Erythroblast (primary cell): ENCODE results near the gene CTAGE1.

ENCODE experiments used
- GATA1 ChIP-seq: IDR thresholded peaks from 2 replicates; pipeline ENCODE4 v1.6.1; 2011; ENCODE audit warnings: low read depth, mild to moderate bottlenecking, control low read depth, low read length, moderate library complexity
- POLR2A ChIP-seq: IDR thresholded peaks from 2 replicates; pipeline ENCODE4 v1.6.1; 2011; ENCODE audit warnings: mild to moderate bottlenecking, low read length

DNA sequence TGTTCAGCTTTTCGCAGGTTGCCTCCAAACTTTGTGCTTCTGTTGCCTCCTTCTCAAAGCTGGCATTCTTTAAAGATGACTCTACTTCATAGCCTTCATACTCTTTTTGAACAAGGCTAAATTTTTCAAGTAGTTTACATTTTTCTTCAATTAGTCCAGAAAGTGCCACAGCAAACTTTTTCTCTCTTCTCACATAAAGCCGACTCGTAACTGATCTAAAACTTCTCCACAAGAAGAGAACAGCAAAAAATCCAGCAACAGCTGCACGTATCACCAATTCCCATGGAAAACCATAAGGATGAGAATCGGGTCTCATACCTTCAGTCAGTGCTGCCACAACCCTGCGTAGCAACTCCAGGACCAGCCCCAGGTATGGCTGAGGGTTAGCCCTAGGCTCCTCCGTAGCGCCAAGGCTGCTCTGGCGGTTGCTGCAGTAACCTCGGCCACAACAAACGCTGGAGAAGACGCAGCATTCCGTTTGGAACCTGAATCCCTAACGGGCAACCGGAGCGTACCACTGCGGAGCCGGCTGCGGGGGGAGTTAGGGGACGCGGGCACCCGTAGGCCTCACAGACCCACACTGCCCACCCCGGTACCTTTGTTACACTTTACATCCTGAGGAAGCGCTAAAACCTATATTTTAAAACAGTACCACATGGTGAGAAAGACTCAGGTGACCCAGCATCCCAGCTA, at the start of gene CTAGE1:
- TF ChIP-seq POLR2A (no peak), GATA1 (no peak)
